HG02571 (cell line): Measurements from ENCODE around the gene PAQR3.
"Not testable (repeated sequence)": the region's sequence is repeated elsewhere in the genome, so short reads cannot be mapped to it uniquely, and the experiment has no call there.

Experiments used
- ATAC-seq: cut with Tn5 transposase; IDR thresholded peaks from one replicate; pipeline ENCODE4 v1.9.1; 2021; ENCODE audit warnings: mild to moderate bottlenecking, moderate library complexity; ENCODE audit not compliant: unreplicated experiment

Gene PAQR3

GRCh38 chr4:78930016-78930629, 9.1 kb downstream of the PAQR3 start:
- ATAC-seq = no peak

- ATAC-seq = no peak
Observed at GRCh38 chr4:78928835-78929234, 10.4 kb downstream of the PAQR3 start.

GRCh38 chr4:78926826-78927225, 12.4 kb downstream of the PAQR3 start:
- ATAC-seq = no peak

- no peak for ATAC-seq
Observed at GRCh38 chr4:78923464-78924312, 15.6 kb downstream of the PAQR3 start.

GRCh38 chr4:78922207-78922606, 17.0 kb downstream of the PAQR3 start:
- no peak for ATAC-seq

- ATAC-seq = no peak
Observed at GRCh38 chr4:78910612-78911011, 28.6 kb downstream of the PAQR3 start.

- not testable (repeated sequence) for ATAC-seq
Observed at GRCh38 chr4:78908974-78909373, 30.3 kb downstream of the PAQR3 start.

- ATAC-seq = no peak
Observed at GRCh38 chr4:78907638-78908037, 31.6 kb downstream of the PAQR3 start.

GRCh38 chr4:78904143-78904542, 35.1 kb downstream of the PAQR3 start:
- ATAC-seq = no peak

GRCh38 chr4:78902298-78902697, 36.9 kb downstream of the PAQR3 start:
- ATAC-seq = no peak

GRCh38 chr4:78901882-78902281, 37.4 kb downstream of the PAQR3 start:
- ATAC-seq = no peak

- no peak for ATAC-seq
Observed at GRCh38 chr4:78899302-78899701, 39.9 kb downstream of the PAQR3 start.

GRCh38 chr4:78889955-78890354, 49.3 kb downstream of the PAQR3 start:
- ATAC-seq = no peak

GRCh38 chr4:78885598-78885997, 53.6 kb downstream of the PAQR3 start:
- ATAC-seq = no peak

GRCh38 chr4:78880874-78881492, 58.3 kb downstream of the PAQR3 start:
- no peak for ATAC-seq

GRCh38 chr4:78878031-78878430, 61.2 kb downstream of the PAQR3 start:
- no peak for ATAC-seq

- no peak for ATAC-seq
Observed at GRCh38 chr4:78876568-78877320, 62.5 kb downstream of the PAQR3 start.

- ATAC-seq = no peak
Observed at GRCh38 chr4:78870056-78870455, 69.2 kb downstream of the PAQR3 start.

GRCh38 chr4:78868712-78869111, 70.5 kb downstream of the PAQR3 start:
- not testable (repeated sequence) for ATAC-seq

GRCh38 chr4:78865451-78865850, 73.8 kb downstream of the PAQR3 start:
- no peak for ATAC-seq

GRCh38 chr4:78864405-78865024, 74.7 kb downstream of the PAQR3 start:
- no peak for ATAC-seq
